Adrenal gland (tissue), 12 donors: Measurements from ENCODE around the gene HEPACAM. TPM values are rescaled to one million over a fixed set of nuclear protein-coding genes. Genes with fewer than 3 reads are reported as not detected.
A peak's percentile ranks its signal among the peaks of the same experiment; 100 is the strongest.

ENCODE experiments used
- DNase-seq, 7 donors: peaks; one replicate each; pipeline ENCODE4 v3.0.0-alpha.2; 2019 to 2020
- H3K27ac ChIP-seq, 5 donors: fragments of 200-600 bp; sonication (generic) in 4 of 5; 1 replicate in 3 of 5; 2 replicates in 2 of 5; pipeline versions ENCODE4 v1.5.1 to v1.8.0; 2016 to 2020; ENCODE audit warnings: mild to moderate bottlenecking in 1 of 5
- H3K27me3 ChIP-seq: fragments of 200-600 bp; 2 replicates; pipeline ENCODE4 v1.8.0; 2021
- H3K36me3 ChIP-seq, 2 donors: fragments of 200-600 bp; replicated peaks in 1 of 2; 1 replicate in 1 of 2; 2 replicates in 1 of 2; pipeline versions ENCODE4 v1.5.1 to v1.8.0; 2018 to 2022
- H3K4me1 ChIP-seq, 2 donors: fragments of 200-600 bp; replicated peaks in 1 of 2; 1 replicate in 1 of 2; 2 replicates in 1 of 2; pipeline versions ENCODE4 v1.5.1 to v1.8.0; 2018 to 2021
- H3K4me3 ChIP-seq, 4 donors: fragments of 200-600 bp; sonication (generic) in 3 of 4; one replicate each; pipeline ENCODE4 v1.5.1; 2016 to 2018
- H3K9me3 ChIP-seq, 3 donors: fragments of 200-600 bp; sonication (generic) in 1 of 3; replicated peaks in 1 of 3; 1 replicate in 2 of 3; 2 replicates in 1 of 3; pipeline versions ENCODE4 v1.5.1 to v1.8.0; 2016 to 2021
- CTCF ChIP-seq, 6 experiments: fragments of 450-650 bp in 4 of 6; fragments of 200-600 bp in 2 of 6; sonication (generic) in 1 of 6; IDR thresholded peaks; 1 replicate in 5 of 6; 2 replicates in 1 of 6; pipeline versions ENCODE4 v1.5.1 to v1.8.0; 2016 to 2021; ENCODE audit warnings: antibody characterized with exemption in 6 of 6, mild to moderate bottlenecking in 2 of 6, moderate library complexity in 1 of 6
- POLR2A ChIP-seq, 2 donors: fragments of 450-650 bp; IDR thresholded peaks; one replicate each; pipeline ENCODE4 v1.6.1; 2017; ENCODE audit warnings: antibody characterized with exemption in 2 of 2, mild to moderate bottlenecking in 2 of 2, moderate library complexity in 1 of 2
- WGBS, 4 donors: extraction: QIAGEN DNeasy Blood & Tissue Kit in 2 of 4; methylation state at CpG; one replicate each; pipeline versions ENCODE4 v1.1.5 to v1.1.7; 2013 to 2017; 5-methylcytosine and 5-hydroxymethylcytosine counted together
- intact Hi-C, 2 donors: fragments of 100-400 bp; cut with DNase I; formaldehyde crosslinking; loops; one replicate each; pipeline versions ENCODE4 v1.14.1 to v1.15.0; 2022 to 2023
- polyA plus RNA-seq, 3 donors: library from polyadenylated mRNA; stranded (reverse); fragments of 200-250 nt in 2 of 3; fragments of 350-450 nt in 1 of 3; fragmentation: Illumina TruSeq in 1 of 3; extraction: RNeasy Lipid Tissue Mini Kit (QIAGEN cat#74804) in 1 of 3; gene quantifications; one replicate each; pipeline ENCODE4 v1.2.3, GENCODE V29; 2013 to 2014
- total RNA-seq, 9 donors: library from RNA; depleted of rRNA in 4 of 9; stranded (reverse); fragments of >200 nt in 4 of 9; fragments of 120-200 nt in 1 of 9; fragmentation: NEBNext Ultra II Directional in 1 of 9; extraction: Animal tissue kit (Norgen Biotek cat#: 25700) in 1 of 9; gene quantifications; one replicate each; pipeline versions ENCODE4 v1.1.0 to v1.2.4, GENCODE V29; 2013 to 2023
- donor health status: healthy with polysubstance abuse.
- donor health status: Bipolar disorder and iron deficiency.
- donor health status: DM: yes; HTN: yes; CAD: no.
- donor health status: DM: no; HTN: no; CAD: no.
- donor health status: DM: no; HTN: no; CAD: no.
- donor health status: DM: yes; HTN: yes; CAD: no.

The HEPACAM gene
- total and polyA plus RNA-seq, 12 donors, result 0.06 to 2.3 (median 0.24) TPM; not detected in 3

GRCh38 chr11:124899383-124900145 is 36.3 kb downstream of the HEPACAM start:
- Histone ChIP-seq H3K27ac (peak overlapping the region in 4 of 5 donors; percentile 47 to 91 (median 64)), H3K27me3 (no peaks in the 10 kb centered on the region), H3K4me1 (peaks cover 10 to 21% of the 10 kb centered on the region in 2 donors), H3K36me3 (no peaks in the 10 kb centered on the region), H3K9me3 (no peaks in the 10 kb centered on the region), H3K4me3 (no peak overlapping the region)
- intact Hi-C loops, result no loop called here
- WGBS, 4 donors, result 54 to 72% (median 61%) methylated on average over 6 of the region's 6 CpGs
- no peak for DNase-seq
- TF ChIP-seq POLR2A (IDR thresholded peaks at IDR 0.05), result no peak
- TF ChIP-seq CTCF (IDR thresholded peaks at IDR 0.05), result no peak

- TF ChIP-seq POLR2A (IDR thresholded peaks at IDR 0.05), result peak in 1 of 2 donors; percentile 15
- no peak for TF ChIP-seq CTCF (IDR thresholded peaks at IDR 0.05)
- Histone ChIP-seq H3K9me3 (no peaks in the 10 kb centered on the region), H3K36me3 (no peaks in the 10 kb centered on the region), H3K4me3 (no peak overlapping the region), H3K4me1 (peaks cover 10 to 21% of the 10 kb centered on the region in 2 donors), H3K27me3 (no peaks in the 10 kb centered on the region), H3K27ac (peak overlapping the region; percentile 47 to 91 (median 74))
- 21 to 25% (median 22%) methylated on average over 4 to 5 of the region's 5 CpGs for WGBS, 4 donors
- DNase-seq, result peak; percentile 60 to 86 (median 78)
- intact Hi-C loops, result no loop called here
Observed at GRCh38 chr11:124898711-124899110, 37.1 kb downstream of the HEPACAM start.

GRCh38 chr11:124898263-124898680 is 37.6 kb downstream of the HEPACAM start:
- intact Hi-C loops, result no loop called here
- H3K9me3 ChIP-seq, result no peaks in the 10 kb centered on the region
- WGBS, 4 donors, result 34 to 47% (median 37%) methylated on average over 3 of the region's 3 CpGs
- peak in 4 of 7 donors; percentile 47 to 62 (median 50) for DNase-seq
- no peaks in the 10 kb centered on the region for H3K27me3 ChIP-seq
- no peaks in the 10 kb centered on the region for H3K36me3 ChIP-seq
- peak overlapping the region in 1 of 4 donors; percentile 12 for H3K4me3 ChIP-seq
- TF ChIP-seq CTCF (IDR thresholded peaks at IDR 0.05) (no peak), POLR2A (IDR thresholded peaks at IDR 0.05) (no peak)
- peak overlapping the region; percentile 47 to 91 (median 74) for H3K27ac ChIP-seq
- peaks cover 10 to 21% of the 10 kb centered on the region in 2 donors for H3K4me1 ChIP-seq

- intact Hi-C loops, result no loop called here
- Histone ChIP-seq H3K27ac (peak within 1 kb of the TSS; percentile 47 to 91 (median 74)), H3K36me3 (no peaks in the 10 kb centered on the region), H3K27me3 (no peaks in the 10 kb centered on the region), H3K4me3 (peak within 1 kb of the TSS in 1 of 4 donors; percentile 12), H3K9me3 (no peaks in the 10 kb centered on the region), H3K4me1 (peaks cover 10 to 21% of the 10 kb centered on the region in 2 donors)
- no peak for TF ChIP-seq POLR2A (IDR thresholded peaks at IDR 0.05)
- no peak for TF ChIP-seq CTCF (IDR thresholded peaks at IDR 0.05)
- peak in 4 of 7 donors; percentile 37 to 74 (median 57) for DNase-seq
- WGBS, 4 donors, result 44 to 71% (median 57%) methylated on average over 11 to 12 of the region's 12 CpGs
Observed at GRCh38 chr11:124897674-124898262, 38.1 kb downstream of the HEPACAM start, which contains the start of gene ROBO4. Gene ROBO4, minus strand, starts transcription at chr11:124897865. Its CDS starts 70 bp downstream, at chr11:124897795.
